Heart right ventricle (tissue), 16 donors: Measurements from ENCODE around the gene FRMPD2. TPM values are rescaled to one million over a fixed set of nuclear protein-coding genes. Genes with fewer than 3 reads are reported as not detected.

Source experiments
- ATAC-seq, 8 donors: fragments of 200-7000 bp; cut with Tn5 transposase; one replicate each; pipeline ENCODE4 v1.9.1; 2020; ENCODE audit warnings: mild to moderate bottlenecking in 8 of 8, moderate library complexity in 8 of 8, moderate number of reproducible peaks in 1 of 8
- DNase-seq, 2 donors: peaks; one replicate each; pipeline ENCODE4 v3.0.0-alpha.2; 2020
- H3K27ac ChIP-seq, 10 donors: fragments of 200-600 bp; sonication (generic) in 2 of 10; one replicate each; pipeline versions ENCODE4 v1.5.0 to v1.8.0; 2020 to 2022; ENCODE audit warnings: mild to moderate bottlenecking in 3 of 10
- H3K27me3 ChIP-seq, 7 donors: fragments of 200-600 bp; one replicate each; pipeline ENCODE4 v1.8.0; 2021 to 2022; ENCODE audit warnings: mild to moderate bottlenecking in 2 of 7
- H3K36me3 ChIP-seq, 9 donors: fragments of 200-600 bp; sonication (generic) in 1 of 9; one replicate each; pipeline versions ENCODE4 v1.5.0 to v1.8.0; 2020 to 2022; ENCODE audit warnings: mild to moderate bottlenecking in 2 of 9
- H3K4me1 ChIP-seq, 9 donors: fragments of 200-600 bp; sonication (generic) in 1 of 9; one replicate each; pipeline versions ENCODE4 v1.5.0 to v1.8.0; 2020 to 2022; ENCODE audit warnings: mild to moderate bottlenecking in 4 of 9
- H3K4me3 ChIP-seq, 10 donors: fragments of 200-600 bp; sonication (generic) in 2 of 10; one replicate each; pipeline versions ENCODE4 v1.5.0 to v1.8.0; 2020 to 2022; ENCODE audit warnings: mild to moderate bottlenecking in 7 of 10, moderate library complexity in 2 of 10
- H3K9me3 ChIP-seq, 11 donors: fragments of 200-600 bp in 10 of 11; sonication (generic) in 2 of 11; one replicate each; pipeline versions ENCODE4 v1.5.0 to v1.8.0; 2013 to 2022; ENCODE audit warnings: mild to moderate bottlenecking in 2 of 11, control low read depth in 1 of 11, moderate library complexity in 1 of 11
- WGBS, 2 donors: extraction: QIAGEN DNeasy Blood & Tissue Kit; methylation state at CpG; one replicate each; pipeline ENCODE4 v1.1.7; 2013; ENCODE audit warnings: inconsistent platforms in 1 of 2; 5-methylcytosine and 5-hydroxymethylcytosine counted together
- intact Hi-C, 10 donors: fragments of 100-400 bp; cut with DNase I; formaldehyde crosslinking; loops; one replicate each; pipeline versions ENCODE4 v1.11.1 to v1.14.2; 2022
- long read RNA-seq, 3 donors: library from polyadenylated mRNA; unstranded; transcript quantifications; one replicate each; pipeline ENCODE4 v2.0.0, GENCODE V29; 2020 to 2021
- polyA plus RNA-seq, 2 donors: library from polyadenylated mRNA; stranded (reverse); fragments of 200-250 nt; gene quantifications; one replicate each; pipeline ENCODE4 v1.2.3, GENCODE V29; 2013
- total RNA-seq, 10 donors: library from RNA; stranded (reverse); fragmentation: NEBNext Ultra II Directional in 3 of 10; extraction: Animal tissue kit (Norgen Biotek cat#: 25700) in 3 of 10; gene quantifications; one replicate each; pipeline versions ENCODE4 v1.2.1 to v1.2.4, GENCODE V29; 2021 to 2023
- TF ChIP-seq, protein P1 (sequence below), 9 donors: fragments of 200-600 bp; sonication (generic) in 2 of 9; IDR thresholded peaks; one replicate each; pipeline versions ENCODE4 v1.5.0 to v1.8.0; 2021 to 2022; ENCODE audit warnings: antibody characterized with exemption in 9 of 9, mild to moderate bottlenecking in 5 of 9, moderate library complexity in 1 of 9
- donor health status: Arrhythmogenic right ventricular cardiomyopathy.
- donor health status: ischemic (EF 13 %, LVEDD 7.1; RV severe dilation, severe dysfunction).
- donor health status: healthy with polysubstance abuse.
- donor health status: DM: no; HTN: yes; CAD: no.
- donor health status: DM: no; HTN: no; CAD: no.
- donor health status: ischemic (EF 25% LVEDD 6.9; RV normal size, moderate dysfunction).
- donor health status: ischemic (EF 25% LVEDD 5.7; RV mildly dilated, moderate dysfunction).
- donor health status: healthy.
- donor health status: DM: yes; HTN: yes; CAD: no.
- donor health status: Ischemic cardiomyopathy.
- donor health status: ischemic (EF 35%, LVEDD 5.7; RV mildly dilated, moderate dysfunction).
- donor health status: nonischemic (EF 11% LVEDD 7.7; RV severe dilation, severe dysfunction).
- donor health status: DM: yes; HTN: yes; CAD: no.
- donor health status: PGD.
- donor health status: ischemic (EF 29% LVEDD 5.4; RV normal size, mild dysfunction).
- donor health status: nonischemic (EF 23%, LVEDD 6.1; RV moderate dilation, normal function).

FRMPD2 gene, protein sequence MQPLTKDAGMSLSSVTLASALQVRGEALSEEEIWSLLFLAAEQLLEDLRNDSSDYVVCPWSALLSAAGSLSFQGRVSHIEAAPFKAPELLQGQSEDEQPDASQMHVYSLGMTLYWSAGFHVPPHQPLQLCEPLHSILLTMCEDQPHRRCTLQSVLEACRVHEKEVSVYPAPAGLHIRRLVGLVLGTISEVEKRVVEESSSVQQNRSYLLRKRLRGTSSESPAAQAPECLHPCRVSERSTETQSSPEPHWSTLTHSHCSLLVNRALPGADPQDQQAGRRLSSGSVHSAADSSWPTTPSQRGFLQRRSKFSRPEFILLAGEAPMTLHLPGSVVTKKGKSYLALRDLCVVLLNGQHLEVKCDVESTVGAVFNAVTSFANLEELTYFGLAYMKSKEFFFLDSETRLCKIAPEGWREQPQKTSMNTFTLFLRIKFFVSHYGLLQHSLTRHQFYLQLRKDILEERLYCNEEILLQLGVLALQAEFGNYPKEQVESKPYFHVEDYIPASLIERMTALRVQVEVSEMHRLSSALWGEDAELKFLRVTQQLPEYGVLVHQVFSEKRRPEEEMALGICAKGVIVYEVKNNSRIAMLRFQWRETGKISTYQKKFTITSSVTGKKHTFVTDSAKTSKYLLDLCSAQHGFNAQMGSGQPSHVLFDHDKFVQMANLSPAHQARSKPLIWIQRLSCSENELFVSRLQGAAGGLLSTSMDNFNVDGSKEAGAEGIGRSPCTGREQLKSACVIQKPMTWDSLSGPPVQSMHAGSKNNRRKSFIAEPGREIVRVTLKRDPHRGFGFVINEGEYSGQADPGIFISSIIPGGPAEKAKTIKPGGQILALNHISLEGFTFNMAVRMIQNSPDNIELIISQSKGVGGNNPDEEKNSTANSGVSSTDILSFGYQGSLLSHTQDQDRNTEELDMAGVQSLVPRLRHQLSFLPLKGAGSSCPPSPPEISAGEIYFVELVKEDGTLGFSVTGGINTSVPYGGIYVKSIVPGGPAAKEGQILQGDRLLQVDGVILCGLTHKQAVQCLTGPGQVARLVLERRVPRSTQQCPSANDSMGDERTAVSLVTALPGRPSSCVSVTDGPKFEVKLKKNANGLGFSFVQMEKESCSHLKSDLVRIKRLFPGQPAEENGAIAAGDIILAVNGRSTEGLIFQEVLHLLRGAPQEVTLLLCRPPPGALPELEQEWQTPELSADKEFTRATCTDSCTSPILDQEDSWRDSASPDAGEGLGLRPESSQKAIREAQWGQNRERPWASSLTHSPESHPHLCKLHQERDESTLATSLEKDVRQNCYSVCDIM (N-terminal part only)
- total RNA-seq (under 1 TPM in 7 of 10 donors, not detected in 3; 0.16 to 0.74 (median 0.23) TPM), polyA plus RNA-seq (not detected)
- long read RNA-seq, donor 1: 0 reads
- long read RNA-seq, donor 2, partial matches to known transcripts: 1 of 1 reads
- long read RNA-seq, donor 2, other reads (novel, unspliced or antisense): 0 of 1 reads
- long read RNA-seq, donor 3, partial matches to known transcripts: 1 of 1 reads
- long read RNA-seq, donor 3, other reads (novel, unspliced or antisense): 0 of 1 reads

DNA sequence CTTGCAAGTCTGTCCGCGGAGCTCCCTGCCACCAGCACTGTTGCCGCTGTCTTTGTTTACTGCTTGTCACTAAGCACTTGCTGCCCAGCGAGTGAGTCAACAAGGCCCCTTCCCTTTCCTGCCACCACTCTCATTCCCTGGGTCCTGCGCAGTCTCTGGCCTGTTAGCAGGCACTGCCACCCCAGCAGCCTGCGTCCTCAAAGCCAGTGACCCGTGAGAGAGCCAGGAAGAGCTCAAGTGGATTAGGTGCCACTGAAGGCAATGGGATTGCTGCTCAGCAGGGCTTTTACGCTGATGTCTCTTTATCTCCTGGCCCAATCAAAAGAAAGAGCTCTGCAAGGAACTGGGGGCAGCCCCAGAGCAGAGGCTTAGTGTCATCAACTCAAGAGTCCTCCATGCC is at the start of gene FRMPD2:
TSS of gene FRMPD2 (minus strand) at position 61 of the 400 bp plus-strand sequence. CDS start 129 bp downstream, outside the sequence.
- 67 to 70% methylated on average over 8 of the region's 8 CpGs for WGBS, 2 donors
- ATAC-seq (peak in 1 of 8 donors; percentile 65), DNase-seq (no peak)
- Histone ChIP-seq H3K9me3 (peaks cover 0 to 8% (median 0%) of the 10 kb centered on the region in 11 donors), H3K27ac (no peak within 1 kb of the TSS), H3K27me3 (peaks cover 0 to 6% (median 0%) of the 10 kb centered on the region in 7 donors), H3K4me3 (no peak within 1 kb of the TSS), H3K36me3 (no peaks in the 10 kb centered on the region), H3K4me1 (no peaks in the 10 kb centered on the region)
- TF ChIP-seq, protein P1, sequence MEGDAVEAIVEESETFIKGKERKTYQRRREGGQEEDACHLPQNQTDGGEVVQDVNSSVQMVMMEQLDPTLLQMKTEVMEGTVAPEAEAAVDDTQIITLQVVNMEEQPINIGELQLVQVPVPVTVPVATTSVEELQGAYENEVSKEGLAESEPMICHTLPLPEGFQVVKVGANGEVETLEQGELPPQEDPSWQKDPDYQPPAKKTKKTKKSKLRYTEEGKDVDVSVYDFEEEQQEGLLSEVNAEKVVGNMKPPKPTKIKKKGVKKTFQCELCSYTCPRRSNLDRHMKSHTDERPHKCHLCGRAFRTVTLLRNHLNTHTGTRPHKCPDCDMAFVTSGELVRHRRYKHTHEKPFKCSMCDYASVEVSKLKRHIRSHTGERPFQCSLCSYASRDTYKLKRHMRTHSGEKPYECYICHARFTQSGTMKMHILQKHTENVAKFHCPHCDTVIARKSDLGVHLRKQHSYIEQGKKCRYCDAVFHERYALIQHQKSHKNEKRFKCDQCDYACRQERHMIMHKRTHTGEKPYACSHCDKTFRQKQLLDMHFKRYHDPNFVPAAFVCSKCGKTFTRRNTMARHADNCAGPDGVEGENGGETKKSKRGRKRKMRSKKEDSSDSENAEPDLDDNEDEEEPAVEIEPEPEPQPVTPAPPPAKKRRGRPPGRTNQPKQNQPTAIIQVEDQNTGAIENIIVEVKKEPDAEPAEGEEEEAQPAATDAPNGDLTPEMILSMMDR (IDR thresholded peaks at IDR 0.05): no peak
- intact Hi-C loops: no loop called here

DNA sequence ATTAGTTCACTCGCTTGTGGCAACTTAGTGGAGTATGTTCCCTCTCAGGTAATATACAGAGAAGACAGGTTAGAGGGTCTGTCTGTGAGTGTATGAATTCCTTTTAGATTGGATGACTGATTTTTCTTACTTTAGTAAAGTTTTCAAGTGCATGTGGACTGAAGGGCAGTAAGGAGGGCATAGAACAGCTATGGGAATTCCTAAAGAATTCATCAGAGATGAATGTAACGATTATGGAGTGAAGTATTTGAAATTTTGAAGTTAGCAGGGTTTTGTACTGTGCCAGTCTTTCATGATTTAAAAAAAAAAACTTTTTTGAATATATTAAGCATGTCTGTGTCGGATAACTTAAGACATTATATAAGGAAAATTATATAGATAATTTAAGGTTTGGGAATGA is 47.5 kb upstream of the FRMPD2 start:
- no peaks in the 10 kb centered on the region for H3K9me3 ChIP-seq
- H3K27ac ChIP-seq: no peak overlapping the region
- no peaks in the 10 kb centered on the region for H3K36me3 ChIP-seq
- intact Hi-C loops: loop anchor here in 1 of 10 donors (10.0 kb wide), 1 partner anchor 93 kb away; no protein-coding TSS in a partner anchor
- no peaks in the 10 kb centered on the region for H3K27me3 ChIP-seq
- ATAC-seq (no peak), DNase-seq (no peak)
- WGBS, 2 donors: 94 to 95% methylated on average over 3 of the region's 3 CpGs
- TF ChIP-seq, protein P1 (IDR thresholded peaks at IDR 0.05): no peak
- H3K4me3 ChIP-seq: no peak overlapping the region
- H3K4me1 ChIP-seq: peaks cover 0 to 20% (median 7%) of the 10 kb centered on the region in 9 donors

DNA sequence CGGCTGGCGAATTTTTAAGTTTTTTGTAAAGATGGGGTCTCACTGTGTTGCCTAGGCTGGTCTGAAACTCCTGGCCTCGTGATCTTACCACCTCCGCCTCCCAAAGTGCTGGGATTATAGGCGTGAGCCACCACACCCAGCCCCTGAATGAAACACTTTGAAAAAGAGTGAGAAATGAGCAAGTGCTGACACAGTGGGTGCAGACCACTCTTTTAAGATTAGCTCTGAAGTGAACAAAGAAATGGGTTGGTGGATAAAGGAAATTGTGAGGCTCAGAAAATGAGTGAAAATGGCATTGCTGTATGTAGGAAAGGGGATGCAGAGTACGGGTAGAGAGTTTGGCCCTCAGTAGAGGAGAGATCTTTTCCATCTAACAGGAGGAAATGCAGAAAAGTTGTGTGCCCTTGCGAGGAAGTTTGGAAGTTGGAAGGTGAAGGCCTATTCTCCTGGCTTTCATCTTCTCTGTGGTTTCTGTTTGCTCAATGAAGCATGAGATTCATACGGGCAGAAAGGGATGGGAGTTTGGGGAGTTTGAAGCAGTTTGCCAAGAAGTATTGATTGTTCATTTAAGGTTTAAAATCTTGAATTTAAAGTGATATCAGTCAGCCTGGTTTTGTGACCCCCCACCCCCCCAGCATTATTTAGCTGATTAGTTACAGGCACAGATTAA is 43.0 kb upstream of the FRMPD2 start:
- H3K9me3 ChIP-seq: no peaks in the 10 kb centered on the region
- no peak overlapping the region for H3K4me3 ChIP-seq
- ATAC-seq (no peak), DNase-seq (no peak)
- no peaks in the 10 kb centered on the region for H3K36me3 ChIP-seq
- WGBS, 2 donors: 81 to 88% methylated on average over 8 of the region's 8 CpGs
- H3K27me3 ChIP-seq: no peaks in the 10 kb centered on the region
- intact Hi-C loops: no loop called here
- TF ChIP-seq, protein P1 (IDR thresholded peaks at IDR 0.05): no peak
- peaks cover 0 to 29% (median 11%) of the 10 kb centered on the region in 9 donors for H3K4me1 ChIP-seq
- no peak overlapping the region for H3K27ac ChIP-seq
